GM13976 (cell line): Measurements from ENCODE around the gene ADGRF5.

Source experiments
- DNase-seq: peaks from one replicate; pipeline ENCODE4 v3.0.0; 2012; ENCODE audit warnings: low spot score
- CTCF ChIP-seq: IDR thresholded peaks from 2 replicates; pipeline ENCODE4 v1.5.1; 2012; ENCODE audit warnings: borderline replicate concordance, mild to moderate bottlenecking; ENCODE audit not compliant: insufficient read depth; ENCODE audit errors: extremely low read depth, missing control alignments, control extremely low read depth
- in situ Hi-C: fragments of 300-500 bp; cut with MboI; formaldehyde crosslinking; loops from one replicate; pipeline ENCODE4 v1.12.0; 2022; ENCODE audit warnings: low sequenced_read_pairs, mixed read lengths, inconsistent platforms; ENCODE audit not compliant: unreplicated experiment

Gene ADGRF5

GRCh38 chr6:46925563-46926253 is 4.0 kb upstream of the ADGRF5 start:
- in situ Hi-C loops, result no loop called here
- DNase-seq, result no peak
- no peak for TF ChIP-seq CTCF

- no peak for DNase-seq
- in situ Hi-C loops, result no loop called here
- TF ChIP-seq CTCF, result no peak
Measured at GRCh38 chr6:46923476-46923875, 1.7 kb upstream of the ADGRF5 start.

- DNase-seq, result no peak
- no peak for TF ChIP-seq CTCF
- in situ Hi-C loops, result no loop called here
Measured at GRCh38 chr6:46921059-46921458, 679 bp downstream of the ADGRF5 start.

- in situ Hi-C loops, result no loop called here
- no peak for TF ChIP-seq CTCF
- no peak for DNase-seq
Measured at GRCh38 chr6:46918806-46919205, 2.9 kb downstream of the ADGRF5 start.

- DNase-seq, result no peak
- TF ChIP-seq CTCF, result no peak
- in situ Hi-C loops, result no loop called here
Measured at GRCh38 chr6:46917002-46917545, 4.7 kb downstream of the ADGRF5 start.

- no peak for DNase-seq
- no peak for TF ChIP-seq CTCF
- in situ Hi-C loops, result no loop called here
Measured at GRCh38 chr6:46915866-46916265, 5.9 kb downstream of the ADGRF5 start.
